ENCODE data around the gene RALGAPA2.

The RALGAPA2 gene

DNA sequence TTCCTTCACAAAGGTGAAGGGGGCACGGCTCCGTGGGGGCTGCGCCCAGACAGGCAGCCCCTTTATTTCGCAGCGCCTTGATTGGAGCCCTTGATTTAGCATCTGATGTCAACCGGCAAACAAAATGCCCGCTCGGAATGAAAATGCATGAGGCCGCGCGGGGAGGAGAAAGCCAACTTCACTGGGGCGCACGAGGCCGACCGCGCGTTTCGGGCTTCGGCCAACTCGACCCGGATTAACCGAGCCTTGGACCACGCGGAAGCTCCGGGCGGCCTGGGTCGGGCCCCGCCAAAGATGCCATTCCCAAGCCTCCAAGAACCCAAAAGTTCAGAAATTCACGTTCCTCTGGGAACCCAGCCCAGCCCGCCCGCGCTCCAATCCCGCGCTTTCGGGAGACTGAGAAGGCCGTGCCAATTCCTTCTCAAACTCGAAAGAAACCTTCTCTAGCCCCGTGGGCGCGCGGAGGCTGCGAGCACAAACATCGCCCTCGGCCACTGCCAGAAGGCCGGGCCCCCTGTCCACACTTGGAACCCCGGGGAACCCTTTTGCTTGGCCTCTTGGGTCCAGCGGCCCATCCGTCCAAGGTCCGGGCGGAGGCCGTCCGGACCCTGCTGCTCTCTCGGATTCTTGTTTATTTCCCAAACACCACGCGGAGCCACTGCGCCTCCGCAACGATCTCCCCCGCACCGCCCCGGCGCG lies 345.4 kb downstream of the RALGAPA2 start:
- no peaks in the 10 kb centered on the region for H3K36me3 ChIP-seq (ENCODE audit: insufficient read depth, low read depth, low read length)
- H3K27ac ChIP-seq (ENCODE audit: low read length) = no peak overlapping the region
- H3K27me3 ChIP-seq (ENCODE audit: insufficient read depth, low read length) = peaks cover 97% of the 10 kb centered on the region
- H3K4me3 ChIP-seq (ENCODE audit: low read length) = peak overlapping the region; percentile 48; the same call in 1 of the 2 replicates
- peaks cover 15% of the 10 kb centered on the region for H3K4me1 ChIP-seq (ENCODE audit: insufficient read depth, low read length)
- H3K9ac ChIP-seq (ENCODE audit: low read depth, low read length) = peak overlapping the region; percentile 48; the same call in 1 of the 2 replicates
- no peaks in the 10 kb centered on the region for H3K9me3 ChIP-seq (ENCODE audit: insufficient read depth, low read depth, low read length)

DNA sequence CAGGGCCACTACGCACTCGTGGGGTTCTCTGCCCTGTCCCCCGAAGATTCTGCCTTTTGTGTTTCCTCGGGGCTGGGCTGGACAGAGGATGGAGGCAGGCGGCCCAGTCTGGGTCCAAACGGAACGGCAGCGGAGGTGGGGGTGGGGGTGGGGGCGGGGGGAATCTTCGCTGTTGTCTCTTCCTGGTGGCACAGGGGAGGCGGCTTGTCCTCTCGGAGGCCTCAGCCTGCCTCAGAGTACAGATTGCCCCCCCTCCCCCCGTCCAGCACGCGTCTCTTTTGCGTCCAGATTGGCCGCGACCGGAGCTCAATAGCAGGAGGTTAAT lies 345.9 kb downstream of the RALGAPA2 start:
- Histone ChIP-seq H3K9ac (ENCODE audit: low read depth, low read length) (peak overlapping the region; percentile 48; the same call in 1 of the 2 replicates), H3K27ac (ENCODE audit: low read length) (no peak overlapping the region)

DNA sequence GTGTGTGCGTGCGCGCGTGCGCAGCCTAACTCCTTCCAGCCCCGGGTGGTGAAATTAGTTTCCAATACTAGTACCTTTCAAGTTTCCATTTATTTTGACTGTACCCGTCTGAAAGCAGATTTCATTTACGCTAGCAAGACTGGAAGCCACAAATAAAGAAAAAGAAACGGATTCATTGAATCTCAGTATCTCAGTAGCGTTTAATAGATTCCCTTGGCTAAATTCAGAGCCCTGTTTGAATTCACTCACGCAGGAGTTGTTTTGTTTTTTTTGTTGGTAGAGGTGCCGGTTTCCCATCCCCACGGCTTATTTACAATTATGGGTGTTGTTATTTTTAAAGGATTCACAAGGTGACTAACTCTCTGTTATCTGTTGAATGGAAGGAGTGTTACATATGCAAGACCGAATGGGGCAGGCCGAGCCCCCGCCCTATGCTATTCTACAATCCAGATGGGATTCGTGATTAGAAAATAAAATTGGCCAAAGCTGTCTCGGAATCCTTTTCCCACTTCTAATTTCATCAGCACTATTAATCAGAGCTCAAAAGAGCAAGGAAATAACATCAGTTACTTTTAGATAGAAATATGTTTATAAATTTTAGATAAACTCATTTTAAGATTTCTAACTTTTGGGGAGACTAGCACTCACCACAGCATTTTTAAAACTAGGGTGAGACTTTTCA lies 346.8 kb downstream of the RALGAPA2 start:
- H3K27me3 ChIP-seq (ENCODE audit: insufficient read depth, low read length) = peaks cover 97% of the 10 kb centered on the region
- H3K27ac ChIP-seq (ENCODE audit: low read length) = no peak overlapping the region
- H3K36me3 ChIP-seq (ENCODE audit: insufficient read depth, low read depth, low read length) = no peaks in the 10 kb centered on the region
- peak overlapping the region; percentile 62 for H3K4me3 ChIP-seq (ENCODE audit: low read length)
- no peak overlapping the region for H3K9ac ChIP-seq (ENCODE audit: low read depth, low read length)
- no peaks in the 10 kb centered on the region for H3K9me3 ChIP-seq (ENCODE audit: insufficient read depth, low read depth, low read length)
- H3K4me1 ChIP-seq (ENCODE audit: insufficient read depth, low read length) = peaks cover 19% of the 10 kb centered on the region

More for the DNA sequence above, 345.9 kb downstream of the RALGAPA2 start:
- no peaks in the 10 kb centered on the region for H3K36me3 ChIP-seq (ENCODE audit: insufficient read depth, low read depth, low read length)
- H3K9me3 ChIP-seq (ENCODE audit: insufficient read depth, low read depth, low read length) = no peaks in the 10 kb centered on the region
- peak overlapping the region; percentile 54 for H3K4me3 ChIP-seq (ENCODE audit: low read length)
- H3K4me1 ChIP-seq (ENCODE audit: insufficient read depth, low read length) = peaks cover 18% of the 10 kb centered on the region
- H3K27me3 ChIP-seq (ENCODE audit: insufficient read depth, low read length) = peaks cover 97% of the 10 kb centered on the region

DNA sequence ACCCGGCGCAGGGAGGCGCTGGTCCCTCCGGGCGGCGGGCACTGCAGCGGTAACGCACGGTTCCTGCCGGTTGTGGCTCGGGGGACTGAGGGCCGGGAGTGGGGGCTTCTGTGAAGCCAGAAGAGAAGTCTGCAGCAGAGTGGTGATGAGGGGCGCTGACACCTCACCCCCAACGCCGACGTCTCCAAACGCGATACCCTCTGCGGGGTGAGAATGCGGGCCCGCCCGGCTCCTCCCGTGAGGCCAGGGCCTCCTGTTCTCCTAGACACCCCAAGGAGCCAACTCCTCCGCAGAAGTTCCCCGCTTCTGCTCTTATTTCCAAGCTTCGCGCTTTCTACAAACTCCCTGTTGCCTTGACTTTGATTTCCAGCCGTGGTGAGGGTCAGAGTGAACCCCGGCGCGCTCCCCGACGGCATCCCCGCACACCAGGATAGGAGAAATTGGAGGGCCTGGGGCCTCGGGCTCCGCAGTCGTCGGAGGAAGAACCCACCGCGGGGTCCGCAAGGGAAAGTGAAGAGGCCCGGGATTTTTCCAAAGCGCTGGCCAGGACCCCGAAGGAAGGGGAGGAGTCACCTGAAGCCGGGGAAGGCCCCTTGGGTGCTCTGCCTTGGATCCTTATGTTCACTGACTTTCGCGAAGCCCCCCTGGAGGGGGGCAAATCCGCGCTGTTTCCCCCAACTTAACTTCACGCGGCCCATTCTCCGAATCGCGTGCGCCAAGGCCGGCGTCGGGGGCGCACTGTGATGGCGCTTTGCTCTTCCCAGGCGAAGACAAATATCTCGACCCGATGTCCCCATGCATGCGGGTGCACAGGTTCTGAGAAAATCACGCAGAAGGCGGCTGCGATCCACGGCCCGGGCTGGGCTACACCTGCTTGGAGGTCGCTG lies 347.6 kb downstream of the RALGAPA2 start:
- no peak overlapping the region for H3K27ac ChIP-seq (ENCODE audit: low read length)
- H3K27me3 ChIP-seq (ENCODE audit: insufficient read depth, low read length) = peaks cover 97% of the 10 kb centered on the region

DNA sequence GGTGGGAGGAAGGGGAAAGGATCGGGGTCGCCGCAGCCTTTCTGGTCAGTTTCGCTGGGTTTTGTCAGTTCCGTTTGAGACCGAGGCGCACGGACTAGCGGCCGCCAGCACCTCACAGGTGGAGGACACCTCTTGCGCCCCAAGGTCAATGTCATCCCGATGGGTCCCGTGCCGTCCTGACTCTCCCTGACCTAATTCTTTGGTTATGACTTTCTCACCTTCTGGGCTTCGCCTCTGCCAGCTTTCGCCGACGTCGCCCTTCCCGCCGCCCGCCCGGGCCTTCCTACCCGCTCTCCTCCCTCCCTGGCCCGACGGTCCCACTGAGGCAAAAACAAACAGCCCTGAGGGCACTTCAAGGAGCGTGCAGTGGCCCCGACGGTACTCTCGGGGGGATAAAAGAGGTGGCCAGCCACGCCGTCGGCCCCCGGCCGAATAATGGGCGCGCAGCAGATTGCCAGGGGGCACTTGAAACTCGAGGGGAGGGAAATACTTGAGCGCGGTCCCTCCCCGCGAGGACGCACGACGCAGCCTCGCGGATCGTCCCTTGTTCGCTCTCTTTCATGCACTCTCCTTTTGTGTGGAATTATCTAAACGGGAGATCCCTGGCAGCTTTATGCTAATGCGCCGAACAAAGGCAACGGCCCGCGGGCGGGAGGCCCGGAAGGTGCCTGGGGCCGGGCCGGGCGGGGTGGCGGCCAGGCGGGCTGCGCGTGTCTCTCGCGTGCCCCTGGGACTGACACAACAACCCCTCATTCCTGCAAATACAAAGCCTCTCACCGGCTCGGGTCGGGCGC lies 348.4 kb downstream of the RALGAPA2 start:
- no peak overlapping the region; the same call in 1 of the 2 replicates for H3K9ac ChIP-seq (ENCODE audit: low read depth, low read length)
- H3K27me3 ChIP-seq (ENCODE audit: insufficient read depth, low read length) = peaks cover 96% of the 10 kb centered on the region
- H3K9me3 ChIP-seq (ENCODE audit: insufficient read depth, low read depth, low read length) = no peaks in the 10 kb centered on the region
- H3K4me1 ChIP-seq (ENCODE audit: insufficient read depth, low read length) = peaks cover 16% of the 10 kb centered on the region
- no peaks in the 10 kb centered on the region for H3K36me3 ChIP-seq (ENCODE audit: insufficient read depth, low read depth, low read length)
- H3K4me3 ChIP-seq (ENCODE audit: low read length) = peak overlapping the region; percentile 62; the same call in 1 of the 2 replicates
- H3K27ac ChIP-seq (ENCODE audit: low read length) = no peak overlapping the region

More for the DNA sequence above, 347.6 kb downstream of the RALGAPA2 start:
- H3K9me3 ChIP-seq (ENCODE audit: insufficient read depth, low read depth, low read length) = no peaks in the 10 kb centered on the region
- no peaks in the 10 kb centered on the region for H3K36me3 ChIP-seq (ENCODE audit: insufficient read depth, low read depth, low read length)
- no peak overlapping the region for H3K9ac ChIP-seq (ENCODE audit: low read depth, low read length)
- peak overlapping the region; percentile 62 for H3K4me3 ChIP-seq (ENCODE audit: low read length)
- H3K4me1 ChIP-seq (ENCODE audit: insufficient read depth, low read length) = peaks cover 16% of the 10 kb centered on the region

DNA sequence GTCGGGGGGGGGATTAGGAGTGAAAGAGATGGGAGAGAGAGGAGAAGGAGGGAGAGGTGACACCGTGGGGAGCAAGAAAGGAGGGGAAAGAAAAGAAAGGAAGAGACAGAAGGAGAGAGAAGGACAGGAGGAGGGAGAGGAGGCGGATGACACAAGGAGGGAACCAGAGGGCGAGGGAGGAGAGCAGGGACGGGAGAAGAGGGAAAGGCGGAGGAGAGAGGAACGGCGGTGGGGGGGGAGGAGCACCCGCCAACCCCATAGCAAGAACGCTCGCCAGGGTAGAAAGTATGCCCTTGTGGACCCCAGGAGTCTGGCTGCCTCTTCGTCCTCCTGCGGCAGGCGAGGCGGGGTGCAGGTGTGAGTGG lies 349.0 kb downstream of the RALGAPA2 start:
- H3K9ac ChIP-seq (ENCODE audit: low read depth, low read length) = no peak overlapping the region; the same call in 1 of the 2 replicates
- peak overlapping the region; percentile 62 for H3K4me3 ChIP-seq (ENCODE audit: low read length)
- no peaks in the 10 kb centered on the region for H3K36me3 ChIP-seq (ENCODE audit: insufficient read depth, low read depth, low read length)
- peaks cover 96% of the 10 kb centered on the region for H3K27me3 ChIP-seq (ENCODE audit: insufficient read depth, low read length)
- H3K27ac ChIP-seq (ENCODE audit: low read length) = no peak overlapping the region
- no peaks in the 10 kb centered on the region for H3K9me3 ChIP-seq (ENCODE audit: insufficient read depth, low read depth, low read length)
- H3K4me1 ChIP-seq (ENCODE audit: insufficient read depth, low read length) = peaks cover 16% of the 10 kb centered on the region

DNA sequence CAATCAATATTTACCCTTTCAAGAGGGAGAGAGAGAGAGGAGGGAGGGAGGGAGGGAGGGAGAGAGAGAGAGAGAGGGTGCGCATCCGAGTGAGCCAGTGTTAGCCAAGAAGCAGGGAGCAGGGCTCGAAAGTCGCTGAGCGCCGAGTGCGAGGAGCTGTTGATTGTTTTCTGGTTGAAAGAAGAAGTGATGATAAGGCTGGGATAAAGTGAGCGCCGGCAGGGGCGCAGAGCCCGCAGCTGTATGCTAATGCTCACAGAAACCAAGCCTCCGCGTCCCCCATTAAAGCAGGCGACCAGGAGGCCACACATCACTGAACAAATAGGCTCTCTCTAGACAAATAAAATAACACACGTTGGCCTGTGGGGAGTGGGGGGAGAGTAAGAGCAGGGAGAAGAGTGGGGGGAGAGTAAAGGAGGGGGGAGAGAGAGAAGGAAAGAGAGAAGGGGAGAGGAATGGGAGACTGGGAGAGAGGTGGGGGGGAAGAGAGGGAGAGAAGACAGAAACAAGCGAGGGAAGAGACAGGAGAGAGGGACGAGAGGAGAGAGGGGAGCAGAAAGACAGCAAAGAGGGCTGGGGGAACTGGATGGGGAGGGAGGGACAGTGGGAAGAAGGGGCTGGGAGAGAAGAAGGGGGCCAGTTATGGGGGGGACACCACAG lies 349.5 kb downstream of the RALGAPA2 start:
- Histone ChIP-seq H3K27ac (ENCODE audit: low read length) (no peak overlapping the region), H3K9ac (ENCODE audit: low read depth, low read length) (no peak overlapping the region; the same call in 1 of the 2 replicates), H3K4me3 (ENCODE audit: low read length) (peak overlapping the region; percentile 62), H3K27me3 (ENCODE audit: insufficient read depth, low read length) (peaks cover 98% of the 10 kb centered on the region), H3K4me1 (ENCODE audit: insufficient read depth, low read length) (peaks cover 16% of the 10 kb centered on the region), H3K36me3 (ENCODE audit: insufficient read depth, low read depth, low read length) (no peaks in the 10 kb centered on the region), H3K9me3 (ENCODE audit: insufficient read depth, low read depth, low read length) (no peaks in the 10 kb centered on the region; the same call in 1 of the 2 replicates)

DNA sequence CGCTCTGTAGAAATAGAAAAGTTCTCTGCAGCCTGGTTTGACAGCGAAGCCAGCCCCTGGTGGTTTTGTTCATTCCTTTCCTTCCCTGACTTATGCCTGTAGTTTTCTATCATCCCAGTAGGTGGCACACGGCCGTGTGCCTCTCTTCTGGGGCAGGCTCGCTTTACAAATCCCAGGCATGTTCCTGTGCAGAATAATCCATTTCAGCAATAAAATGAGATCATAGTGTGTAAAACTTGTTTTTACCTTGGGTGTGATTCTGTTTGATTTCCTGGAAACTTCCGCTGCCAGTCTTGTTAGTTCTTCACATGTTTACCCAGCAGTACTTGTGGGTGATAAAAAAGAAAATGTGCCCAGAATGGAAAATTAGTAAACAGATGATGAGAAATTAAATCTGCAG lies 352.0 kb downstream of the RALGAPA2 start:
- Histone ChIP-seq H3K9me3 (ENCODE audit: insufficient read depth, low read depth, low read length) (no peaks in the 10 kb centered on the region; the same call in none of the 2 replicates), H3K27ac (ENCODE audit: low read length) (no peak overlapping the region), H3K4me1 (ENCODE audit: insufficient read depth, low read length) (peaks cover 7% of the 10 kb centered on the region), H3K4me3 (ENCODE audit: low read length) (no peak overlapping the region), H3K36me3 (ENCODE audit: insufficient read depth, low read depth, low read length) (no peaks in the 10 kb centered on the region), H3K27me3 (ENCODE audit: insufficient read depth, low read length) (peaks cover 73% of the 10 kb centered on the region), H3K9ac (ENCODE audit: low read depth, low read length) (no peak overlapping the region)

DNA sequence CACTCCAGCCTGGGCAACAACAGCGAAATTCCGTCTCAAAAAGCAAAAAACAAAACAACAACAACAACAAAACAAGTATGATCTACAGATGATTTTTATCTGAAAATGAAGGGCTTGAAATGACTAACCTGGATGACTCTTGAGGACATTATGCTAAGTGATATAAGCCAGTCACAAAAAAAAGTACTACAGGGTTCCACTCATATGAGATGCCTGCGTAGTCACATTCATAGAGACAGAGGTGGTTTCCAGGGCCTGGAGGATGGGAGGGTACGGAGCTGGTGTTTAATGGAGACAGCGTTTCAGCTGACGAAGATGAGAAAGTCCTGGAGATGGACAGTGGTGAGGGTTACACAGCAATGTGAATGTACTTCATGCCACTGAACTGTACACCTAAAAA lies 352.8 kb downstream of the RALGAPA2 start:
- peaks cover 4% of the 10 kb centered on the region for H3K9me3 ChIP-seq (ENCODE audit: insufficient read depth, low read depth, low read length)
- no peaks in the 10 kb centered on the region for H3K36me3 ChIP-seq (ENCODE audit: insufficient read depth, low read depth, low read length)
- H3K27me3 ChIP-seq (ENCODE audit: insufficient read depth, low read length) = peaks cover 65% of the 10 kb centered on the region
- H3K4me1 ChIP-seq (ENCODE audit: insufficient read depth, low read length) = peaks cover 5% of the 10 kb centered on the region
- H3K27ac ChIP-seq (ENCODE audit: low read length) = no peak overlapping the region
- H3K9ac ChIP-seq (ENCODE audit: low read depth, low read length) = no peak overlapping the region
- H3K4me3 ChIP-seq (ENCODE audit: low read length) = no peak overlapping the region

DNA sequence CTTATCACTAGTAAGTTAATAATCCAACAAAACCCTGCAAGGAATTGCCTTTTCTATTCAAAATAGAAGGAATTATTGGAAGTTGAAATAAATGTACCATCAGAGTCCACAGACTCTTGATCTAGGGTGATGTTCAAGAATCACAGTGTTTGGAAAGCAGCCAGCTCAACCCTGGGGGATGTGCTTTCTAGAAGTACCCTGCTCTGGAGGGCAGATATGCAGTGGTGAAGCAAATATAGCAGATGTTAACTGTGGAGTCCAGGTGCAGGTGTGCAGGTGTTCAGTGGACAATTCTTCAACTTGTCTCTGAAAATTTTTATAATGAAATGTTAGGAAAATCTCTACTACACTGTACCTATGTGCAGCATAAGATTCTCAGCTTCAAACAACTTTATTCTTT lies 353.6 kb downstream of the RALGAPA2 start:
- Histone ChIP-seq H3K9ac (ENCODE audit: low read depth, low read length) (no peak overlapping the region), H3K9me3 (ENCODE audit: insufficient read depth, low read depth, low read length) (peaks cover 6% of the 10 kb centered on the region), H3K4me1 (ENCODE audit: insufficient read depth, low read length) (peaks cover 5% of the 10 kb centered on the region)

More for the DNA sequence above, 353.6 kb downstream of the RALGAPA2 start:
- Histone ChIP-seq H3K4me3 (ENCODE audit: low read length) (no peak overlapping the region), H3K36me3 (ENCODE audit: insufficient read depth, low read depth, low read length) (no peaks in the 10 kb centered on the region), H3K27me3 (ENCODE audit: insufficient read depth, low read length) (peaks cover 57% of the 10 kb centered on the region), H3K27ac (ENCODE audit: low read length) (no peak overlapping the region)
